Activated T-helper 2 cell treated with anti-CD3 and anti-CD28 coated beads, Interferon-gamma antibody, Interleukin-2, Interleukin-4, amounts not matched to agents 10 μg/mL and 5 μg/mL and 100 μg/mL, durations not matched to agents 14 hours and 24 hours and 36 hours (primary cell): ENCODE measurements around the gene ARHGAP12. TPM values are rescaled to one million over a fixed set of nuclear protein-coding genes. Genes with fewer than 3 reads are reported as not detected.

Experiments used
- DNase-seq: peaks from one replicate; pipeline ENCODE4 v3.0.0; 2021; ENCODE audit warnings: low spot score
- H3K27ac Mint-ChIP-seq: one replicate; pipeline ENCODE4 v1.8.0; 2021; ENCODE audit warnings: mixed read lengths
- H3K27me3 Mint-ChIP-seq: one replicate; pipeline ENCODE4 v1.8.0; 2021; ENCODE audit warnings: low read depth, mixed read lengths
- H3K36me3 Mint-ChIP-seq: one replicate; pipeline ENCODE4 v1.8.0; 2021; ENCODE audit warnings: low read depth, mixed read lengths
- H3K4me1 Mint-ChIP-seq: one replicate; pipeline ENCODE4 v1.8.0; 2021; ENCODE audit warnings: low read depth, mixed read lengths
- H3K4me3 Mint-ChIP-seq: one replicate; pipeline ENCODE4 v1.8.0; 2021; ENCODE audit warnings: low read depth, mild to moderate bottlenecking, moderate library complexity, mixed read lengths
- H3K9me3 Mint-ChIP-seq: one replicate; pipeline ENCODE4 v1.8.0; 2021; ENCODE audit warnings: mixed read lengths
- intact Hi-C: fragments of 100-400 bp; cut with micrococcal nuclease; formaldehyde crosslinking; loops from one replicate; pipeline ENCODE4 v1.15.1; 2023
- total RNA-seq: library from RNA; stranded (reverse); gene quantifications from 2 replicates; pipeline ENCODE4 v1.2.3, GENCODE V29; 2022

Gene ARHGAP12
- total RNA-seq, 1 donor from 2014 or later = 2.7 TPM

DNA sequence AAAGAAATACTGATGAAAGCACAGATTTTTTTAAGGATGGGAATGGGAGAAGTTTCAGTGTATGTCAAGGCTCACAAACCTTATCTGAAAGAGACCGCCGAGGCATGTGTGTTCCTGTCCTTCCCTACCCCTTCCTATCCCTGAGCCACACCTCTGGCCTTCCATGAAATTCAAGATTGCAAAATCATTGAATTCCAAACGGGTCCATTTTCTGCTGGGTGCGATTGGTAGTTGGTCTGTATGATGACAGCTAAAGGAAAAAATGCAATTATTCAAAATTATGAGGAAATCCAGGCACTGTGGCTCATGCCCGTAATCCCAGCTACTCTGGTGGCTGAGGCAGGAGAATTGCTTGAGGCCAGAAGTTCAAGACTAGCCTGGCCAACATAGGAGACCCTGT, 170.1 kb downstream of the ARHGAP12 start:
- Mint-ChIP-seq H3K4me3 (no peak overlapping the region), H3K4me1 (peaks cover 13% of the 10 kb centered on the region), H3K27me3 (no peaks in the 10 kb centered on the region), H3K36me3 (no peaks in the 10 kb centered on the region), H3K9me3 (peaks cover 4% of the 10 kb centered on the region), H3K27ac (no peak overlapping the region)
- no peak for DNase-seq
- intact Hi-C loops = loop anchor here (2.0 to 10.0 kb wide), 2 partner anchors 156 to 166 kb away; partner anchors contain the start of gene ARHGAP12

DNA sequence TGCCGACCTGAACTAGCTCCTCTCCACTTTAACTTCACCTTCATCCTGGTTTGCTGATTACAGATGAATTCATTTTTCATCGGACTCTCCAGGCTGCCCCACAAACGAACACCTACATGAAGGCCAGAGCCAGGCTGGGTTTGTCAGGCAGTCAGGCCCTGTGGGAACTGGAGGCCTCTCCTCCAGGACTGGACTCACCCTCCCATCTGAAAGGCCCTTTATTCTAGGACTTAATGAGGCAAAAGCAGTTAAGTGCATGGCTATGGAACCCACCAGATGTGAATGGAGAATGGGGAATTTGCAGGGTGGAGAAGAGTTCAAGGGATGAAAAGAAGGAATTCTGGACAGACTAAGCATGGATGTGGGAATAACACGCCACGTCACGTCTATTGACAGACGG, 170.8 kb downstream of the ARHGAP12 start:
- DNase-seq = no peak
- peaks cover 4% of the 10 kb centered on the region for H3K9me3 Mint-ChIP-seq
- peaks cover 13% of the 10 kb centered on the region for H3K4me1 Mint-ChIP-seq
- intact Hi-C loops = loop anchor here (2.0 to 10.0 kb wide), 2 partner anchors 155 to 167 kb away; partner anchors contain the start of gene ARHGAP12
- no peaks in the 10 kb centered on the region for H3K27me3 Mint-ChIP-seq
- H3K27ac Mint-ChIP-seq = no peak overlapping the region
- H3K36me3 Mint-ChIP-seq = no peaks in the 10 kb centered on the region
- no peak overlapping the region for H3K4me3 Mint-ChIP-seq

GRCh38 chr10:31757386-31757791, 171.2 kb downstream of the ARHGAP12 start:
- H3K27ac Mint-ChIP-seq = no peak overlapping the region
- no peak for DNase-seq
- H3K27me3 Mint-ChIP-seq = no peaks in the 10 kb centered on the region
- intact Hi-C loops = loop anchor here (10.0 kb wide), 1 partner anchor 167 kb away; the partner anchor contains the start of gene ARHGAP12
- no peaks in the 10 kb centered on the region for H3K36me3 Mint-ChIP-seq
- H3K4me3 Mint-ChIP-seq = no peak overlapping the region
- H3K4me1 Mint-ChIP-seq = peaks cover 13% of the 10 kb centered on the region
- H3K9me3 Mint-ChIP-seq = no peaks in the 10 kb centered on the region

- H3K9me3 Mint-ChIP-seq = no peaks in the 10 kb centered on the region
- no peak overlapping the region for H3K27ac Mint-ChIP-seq
- no peak overlapping the region for H3K4me3 Mint-ChIP-seq
- H3K36me3 Mint-ChIP-seq = no peaks in the 10 kb centered on the region
- DNase-seq = no peak
- H3K27me3 Mint-ChIP-seq = no peaks in the 10 kb centered on the region
- peaks cover 15% of the 10 kb centered on the region for H3K4me1 Mint-ChIP-seq
- intact Hi-C loops = loop anchor here (10.0 kb wide), 1 partner anchor 168 kb away; the partner anchor contains the start of gene ARHGAP12
Measured at GRCh38 chr10:31756729-31757110, 171.9 kb downstream of the ARHGAP12 start.

GRCh38 chr10:31756101-31756728, 172.4 kb downstream of the ARHGAP12 start:
- H3K36me3 Mint-ChIP-seq = no peaks in the 10 kb centered on the region
- intact Hi-C loops = loop anchor here (10.0 kb wide), 1 partner anchor 169 kb away; the partner anchor contains the start of gene ARHGAP12
- H3K27ac Mint-ChIP-seq = no peak overlapping the region
- no peak overlapping the region for H3K4me3 Mint-ChIP-seq
- no peaks in the 10 kb centered on the region for H3K27me3 Mint-ChIP-seq
- no peak for DNase-seq
- no peaks in the 10 kb centered on the region for H3K9me3 Mint-ChIP-seq
- peaks cover 17% of the 10 kb centered on the region for H3K4me1 Mint-ChIP-seq

Other genes starting within 250 kb of the ARHGAP12 start
- 76.6 and 79.0 TPM in 2 replicates for gene KIF5B, start 127.6 kb upstream of the ARHGAP12 start, total RNA-seq